Stimulated activated CD8-positive, alpha-beta memory T cell treated with anti-CD3 and anti-CD28 coated beads, Interleukin-12 subunit alpha, Interleukin-12 subunit beta, amount 100 ng/mL, for 24 hours (primary cell): Measurements from ENCODE around the gene GLIPR1.
"Not testable (repeated sequence)": the region's sequence is repeated elsewhere in the genome, so short reads cannot be mapped to it uniquely, and the experiment has no call there.

Experiments
- DNase-seq: peaks from one replicate; pipeline ENCODE4 v3.0.0-alpha.2; 2020; ENCODE audit errors: extremely low read depth

GLIPR1 gene

DNA sequence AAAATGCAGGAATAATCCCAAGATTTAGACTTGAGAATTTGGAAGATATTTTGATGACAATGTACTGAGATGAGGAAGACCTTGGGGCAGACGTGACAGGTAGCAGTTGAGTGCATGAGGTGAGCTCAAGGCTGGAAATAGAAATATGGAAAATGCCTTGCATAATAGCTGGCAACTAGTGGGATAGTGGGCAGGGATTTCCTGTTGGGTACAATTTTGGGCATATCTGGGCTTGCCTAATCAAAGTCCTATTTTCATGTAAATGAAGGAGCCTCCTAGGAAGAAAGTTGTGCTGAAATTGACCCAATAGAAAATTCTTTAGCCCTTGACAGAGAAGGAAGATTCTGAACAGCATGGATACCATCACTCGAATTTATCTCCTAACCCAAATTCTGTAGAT, 6.4 kb upstream of the GLIPR1 start:
- DNase-seq = no peak

GRCh38 chr12:75476071-75476470, 4.5 kb upstream of the GLIPR1 start:
- DNase-seq = no peak

DNA sequence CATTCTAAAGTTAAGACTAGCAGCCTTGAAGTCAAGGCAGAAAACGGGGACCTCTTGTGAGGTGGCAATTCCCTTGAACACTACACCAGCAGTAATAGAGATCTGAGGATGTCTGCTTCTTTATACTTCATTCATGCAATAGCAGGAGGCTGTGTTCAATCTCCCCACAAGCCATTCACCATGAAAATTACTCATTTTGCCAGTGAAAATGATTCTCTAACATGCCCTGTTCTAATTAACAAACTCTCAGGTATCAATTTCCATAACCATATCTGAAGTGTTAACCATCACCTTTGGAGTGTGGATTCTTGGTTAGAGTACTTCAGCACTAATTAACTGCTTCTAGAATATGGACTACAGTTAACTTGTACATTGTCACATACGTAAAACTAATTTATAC, 3.4 kb upstream of the GLIPR1 start:
- no peak for DNase-seq

- DNase-seq = no peak
These were observed 2.3 kb upstream of the GLIPR1 start for GRCh38 chr12:75478116-75478794.

- no peak for DNase-seq
These were observed 543 bp upstream of the GLIPR1 start for GRCh38 chr12:75479963-75480461.

- no peak for DNase-seq
These were observed 604 bp downstream of the GLIPR1 start for GRCh38 chr12:75481013-75481705.

- no peak for DNase-seq
These were observed 1.2 kb downstream of the GLIPR1 start for GRCh38 chr12:75481774-75482173.

- no peak for DNase-seq
These were observed 2.1 kb downstream of the GLIPR1 start for GRCh38 chr12:75482646-75483045.

GRCh38 chr12:75483431-75483830, 2.9 kb downstream of the GLIPR1 start:
- DNase-seq = no peak

DNA sequence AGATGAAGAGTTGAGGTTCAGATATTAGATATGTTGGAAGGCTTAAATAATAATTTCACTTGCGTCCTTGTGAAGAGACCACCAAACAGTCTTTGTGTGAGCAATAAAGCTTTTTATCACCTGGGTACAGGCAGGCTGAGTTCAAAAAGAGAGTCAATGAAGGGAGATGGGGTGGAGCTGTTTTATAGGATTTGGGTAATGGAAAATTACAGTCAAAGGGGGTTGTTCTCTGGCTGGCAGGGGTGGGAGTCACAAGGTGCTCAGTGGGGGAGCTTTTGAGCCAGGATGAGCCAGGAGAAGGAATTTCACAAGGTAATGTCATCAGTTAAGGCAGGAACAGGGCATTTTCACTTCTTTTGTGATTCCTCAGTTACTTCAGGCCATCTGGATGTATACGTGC, 3.9 kb downstream of the GLIPR1 start:
- not testable (repeated sequence) for DNase-seq

GRCh38 chr12:75487308-75487707, 6.8 kb downstream of the GLIPR1 start:
- no peak for DNase-seq

DNA sequence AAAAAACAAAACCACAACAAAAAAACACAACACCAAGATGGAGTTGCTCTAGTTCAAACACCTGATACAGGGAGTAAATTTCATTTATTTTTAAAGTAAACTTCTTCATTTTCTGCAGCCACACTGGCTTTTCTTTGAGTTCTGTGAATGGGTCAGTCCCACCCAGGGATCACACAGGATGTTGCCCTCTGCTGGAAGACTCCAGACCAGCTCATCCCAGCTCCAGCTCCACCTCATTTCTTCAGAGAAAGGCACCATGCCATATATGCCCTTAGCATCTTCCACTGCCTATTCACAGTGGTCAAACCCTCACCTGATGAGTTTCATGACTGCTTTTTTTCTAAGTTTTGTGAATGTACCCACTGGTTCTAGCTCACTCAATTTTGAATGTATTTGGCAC, 8.0 kb downstream of the GLIPR1 start:
- DNase-seq = no peak

GRCh38 chr12:75489187-75489586, 8.6 kb downstream of the GLIPR1 start:
- no peak for DNase-seq

- DNase-seq = no peak
These were observed 9.2 kb downstream of the GLIPR1 start for GRCh38 chr12:75489613-75490210.

- DNase-seq = no peak
These were observed 10.6 kb downstream of the GLIPR1 start for GRCh38 chr12:75491169-75491568.

GRCh38 chr12:75503459-75503858, 22.9 kb downstream of the GLIPR1 start:
- no peak for DNase-seq

GRCh38 chr12:75503866-75504265, 23.3 kb downstream of the GLIPR1 start:
- no peak for DNase-seq

GRCh38 chr12:75505706-75506312, 25.3 kb downstream of the GLIPR1 start:
- DNase-seq = no peak

GRCh38 chr12:75507086-75507485, 26.5 kb downstream of the GLIPR1 start:
- DNase-seq = no peak

DNA sequence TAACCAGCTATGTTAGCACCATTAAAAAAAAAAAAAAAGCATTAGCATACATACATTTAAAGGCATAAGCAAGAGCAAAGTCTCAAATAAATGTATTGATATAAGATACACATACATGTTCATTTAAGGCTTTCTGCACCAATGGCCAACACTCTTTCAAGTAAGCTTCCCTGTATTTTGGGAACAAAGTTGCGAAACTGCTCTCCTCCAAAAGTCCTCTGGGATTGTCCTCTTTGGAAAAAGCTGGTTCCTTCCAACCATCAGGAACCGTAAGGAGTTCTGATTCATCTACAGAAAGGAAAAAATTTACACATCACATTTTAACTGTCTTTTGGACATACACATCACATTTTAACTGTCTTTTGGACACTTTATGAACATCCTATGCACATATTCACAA, 27.6 kb downstream of the GLIPR1 start:
- DNase-seq = no peak

- DNase-seq = no peak
These were observed 29.1 kb downstream of the GLIPR1 start for GRCh38 chr12:75509621-75510020.
